Measurements from ENCODE around the gene ZSWIM3.
"Not testable (repeated sequence)": the region's sequence is repeated elsewhere in the genome, so short reads cannot be mapped to it uniquely, and the experiment has no call there.

The ZSWIM3 gene

GRCh38 chr20:45890077-45890984, 32.9 kb downstream of the ZSWIM3 start:
- DNase-seq (ENCODE audit: low spot score): peak; percentile 90

- peak; percentile 96 for DNase-seq (ENCODE audit: low spot score)
Observed at GRCh38 chr20:45890985-45891983, 33.9 kb downstream of the ZSWIM3 start, which contains the start of the genes CTSA and NEURL2. TSS of gene CTSA (plus strand) at chr20:45891335. CDS start at chr20:45891569, 234 bp downstream. TSS of gene NEURL2 (minus strand) at chr20:45891208. CDS start at chr20:45890991, 217 bp downstream.

- no peak for DNase-seq (ENCODE audit: low spot score)
Observed at GRCh38 chr20:45892049-45892825, 34.8 kb downstream of the ZSWIM3 start.

GRCh38 chr20:45892828-45893500, 35.5 kb downstream of the ZSWIM3 start:
- DNase-seq (ENCODE audit: low spot score): no peak

GRCh38 chr20:45893831-45894230, 36.4 kb downstream of the ZSWIM3 start:
- no peak for DNase-seq (ENCODE audit: low spot score)

- no peak for DNase-seq (ENCODE audit: low spot score)
Observed at GRCh38 chr20:45894797-45895196, 37.4 kb downstream of the ZSWIM3 start.

GRCh38 chr20:45896641-45897161, 39.3 kb downstream of the ZSWIM3 start:
- DNase-seq (ENCODE audit: low spot score): no peak

- DNase-seq (ENCODE audit: low spot score): no peak
Observed at GRCh38 chr20:45897289-45897688, 39.9 kb downstream of the ZSWIM3 start.

- no peak for DNase-seq (ENCODE audit: low spot score)
Observed at GRCh38 chr20:45897692-45898091, 40.3 kb downstream of the ZSWIM3 start.

- DNase-seq (ENCODE audit: low spot score): no peak
Observed at GRCh38 chr20:45898285-45898684, 40.9 kb downstream of the ZSWIM3 start.

GRCh38 chr20:45899046-45899835, 41.8 kb downstream of the ZSWIM3 start:
- no peak for DNase-seq (ENCODE audit: low spot score)

GRCh38 chr20:45901332-45901731, 43.9 kb downstream of the ZSWIM3 start:
- not testable (repeated sequence) for DNase-seq (ENCODE audit: low spot score)

- no peak for DNase-seq (ENCODE audit: low spot score)
Observed at GRCh38 chr20:45902199-45902701, 44.8 kb downstream of the ZSWIM3 start.

- DNase-seq (ENCODE audit: low spot score): no peak
Observed at GRCh38 chr20:45904583-45905504, 47.4 kb downstream of the ZSWIM3 start.

- no peak for DNase-seq (ENCODE audit: low spot score)
Observed at GRCh38 chr20:45905505-45906079, 48.2 kb downstream of the ZSWIM3 start.

- no peak for DNase-seq (ENCODE audit: low spot score)
Observed at GRCh38 chr20:45907219-45907948, 50.0 kb downstream of the ZSWIM3 start.

- DNase-seq (ENCODE audit: low spot score): no peak
Observed at GRCh38 chr20:45908084-45908483, 50.7 kb downstream of the ZSWIM3 start.

Measured in SK-N-DZ (cell line).